COLO829 (cell line): ENCODE results near the gene NHLH2.

Experiments used
- DNase-seq: peaks from one replicate; pipeline ENCODE4 v3.0.0; 2012; ENCODE audit warnings: low spot score

Gene NHLH2

DNA sequence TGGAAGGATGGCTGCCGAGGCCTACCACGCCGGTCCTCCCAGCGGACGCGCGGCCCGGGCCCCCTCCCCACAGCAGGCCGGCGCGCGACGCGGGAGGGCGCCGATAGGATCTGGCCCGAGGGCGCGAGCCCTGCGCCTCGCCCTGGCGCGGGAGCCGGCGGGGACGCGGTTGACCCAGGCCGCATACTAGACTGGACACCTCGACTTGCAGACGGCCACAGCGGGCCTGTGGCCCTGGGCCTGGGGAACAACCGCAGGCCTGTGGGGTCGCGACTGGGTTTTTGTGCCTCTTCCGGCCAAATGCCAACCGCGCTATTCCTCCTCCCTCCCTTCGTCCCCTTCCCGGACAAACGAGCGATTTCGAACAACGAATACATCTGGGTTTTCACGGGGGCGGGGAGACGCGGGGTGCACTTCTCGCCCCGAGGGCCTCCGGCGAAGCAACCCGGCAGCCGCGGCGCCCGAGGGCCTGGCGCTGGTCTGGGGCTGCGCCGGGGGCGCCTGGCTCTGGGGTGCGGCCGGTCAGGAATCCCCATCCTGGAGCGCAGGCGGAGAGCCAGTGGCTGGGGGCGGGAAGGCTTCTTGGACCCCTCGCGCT is 2.4 kb downstream of the NHLH2 start:
- DNase-seq, result no peak

GRCh38 chr1:115837740-115838421 is 3.0 kb downstream of the NHLH2 start:
- no peak for DNase-seq

DNA sequence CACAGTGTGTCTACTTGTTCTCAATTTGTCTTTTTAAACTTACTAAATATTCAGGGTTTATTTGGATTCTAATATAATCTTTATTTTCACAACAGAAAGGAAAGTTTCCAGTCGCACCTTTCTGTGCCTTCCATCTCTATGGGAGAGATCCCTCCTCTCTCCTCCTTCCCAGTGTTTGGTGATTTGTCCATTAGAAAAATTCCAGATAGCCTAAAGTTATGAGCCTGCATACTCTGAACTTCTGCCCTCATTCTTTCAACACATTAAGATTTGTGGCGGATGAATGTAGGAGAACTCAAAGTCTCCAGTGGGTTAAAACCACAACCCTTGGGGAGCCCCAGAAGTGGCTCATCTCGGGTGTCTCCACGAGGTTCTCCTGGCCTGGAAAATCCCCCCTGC is 3.6 kb downstream of the NHLH2 start:
- no peak for DNase-seq

- DNase-seq, result no peak
Measured at GRCh38 chr1:115833856-115834255, 7.1 kb downstream of the NHLH2 start.

GRCh38 chr1:115832651-115833050 is 8.3 kb downstream of the NHLH2 start:
- DNase-seq, result no peak

GRCh38 chr1:115830963-115831362 is 10.0 kb downstream of the NHLH2 start:
- DNase-seq, result no peak

DNA sequence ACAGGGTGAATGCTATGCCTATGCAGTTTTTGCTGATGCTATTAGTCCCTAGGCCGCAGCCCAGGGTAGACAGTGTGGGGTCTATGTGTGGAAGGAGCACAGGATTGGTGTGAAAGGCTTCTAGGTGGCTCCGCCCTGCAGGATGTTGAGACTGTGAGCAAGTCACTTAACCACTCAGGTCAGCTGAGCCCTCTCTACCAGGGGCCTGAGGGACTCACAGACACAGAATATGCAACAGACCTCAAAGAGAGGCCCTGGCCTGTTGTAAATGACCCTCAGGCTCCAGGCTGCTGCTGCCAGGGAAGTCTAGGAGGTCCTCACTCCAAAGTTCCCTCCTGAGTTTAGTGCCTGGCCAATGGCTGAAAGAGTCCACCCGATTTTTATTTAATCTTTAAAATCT is 11.0 kb downstream of the NHLH2 start:
- no peak for DNase-seq

- DNase-seq, result no peak
Measured at GRCh38 chr1:115829023-115829674, 11.8 kb downstream of the NHLH2 start.

DNA sequence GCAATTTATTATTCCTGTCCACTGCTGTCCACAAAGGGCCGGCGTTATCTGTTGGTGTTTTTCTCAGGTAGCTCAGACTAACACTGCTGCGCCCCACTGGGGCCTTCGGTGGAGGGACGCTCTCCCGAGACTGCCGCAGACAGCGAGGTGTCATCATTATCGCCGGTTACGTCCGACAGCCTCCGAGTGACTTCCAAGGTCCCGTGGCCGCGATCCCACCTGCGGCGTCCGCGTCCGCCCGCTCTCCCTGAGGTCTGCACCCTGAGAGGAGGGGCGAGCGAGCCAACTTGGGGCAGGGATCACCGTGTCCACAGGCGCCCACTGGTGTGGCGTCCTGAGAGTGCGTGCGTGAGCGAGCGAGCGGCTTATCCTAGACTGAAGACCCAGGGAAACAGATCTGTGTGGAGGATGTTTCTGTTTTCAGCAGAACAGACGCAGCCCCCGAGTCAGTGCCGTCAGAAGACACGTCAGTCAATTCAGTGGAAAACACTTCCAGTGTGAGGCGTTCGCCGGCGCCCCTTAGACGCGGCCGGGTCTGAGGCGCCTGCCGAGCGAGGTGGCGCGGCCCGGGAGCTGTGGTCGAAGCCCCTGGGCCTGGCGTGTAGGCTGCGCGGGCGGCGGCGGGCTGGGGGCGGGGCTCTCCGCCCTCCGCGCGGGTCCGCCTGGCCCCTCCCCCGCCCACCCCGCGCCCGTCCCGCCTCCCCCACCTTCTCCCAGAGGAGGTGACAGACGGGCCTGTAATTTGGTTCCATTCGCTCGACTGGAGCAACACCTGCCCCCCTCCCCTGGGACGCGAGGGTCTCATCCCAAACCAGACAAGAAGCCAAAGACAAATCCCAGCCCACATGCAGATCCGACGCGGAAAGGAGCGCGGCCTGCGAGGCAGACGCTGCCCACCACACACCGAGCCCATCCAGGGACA is 12.6 kb downstream of the NHLH2 start:
- DNase-seq, result no peak

- no peak for DNase-seq
Measured at GRCh38 chr1:115827452-115828044, 13.4 kb downstream of the NHLH2 start.

- DNase-seq, result no peak
Measured at GRCh38 chr1:115826628-115827027, 14.3 kb downstream of the NHLH2 start.

DNA sequence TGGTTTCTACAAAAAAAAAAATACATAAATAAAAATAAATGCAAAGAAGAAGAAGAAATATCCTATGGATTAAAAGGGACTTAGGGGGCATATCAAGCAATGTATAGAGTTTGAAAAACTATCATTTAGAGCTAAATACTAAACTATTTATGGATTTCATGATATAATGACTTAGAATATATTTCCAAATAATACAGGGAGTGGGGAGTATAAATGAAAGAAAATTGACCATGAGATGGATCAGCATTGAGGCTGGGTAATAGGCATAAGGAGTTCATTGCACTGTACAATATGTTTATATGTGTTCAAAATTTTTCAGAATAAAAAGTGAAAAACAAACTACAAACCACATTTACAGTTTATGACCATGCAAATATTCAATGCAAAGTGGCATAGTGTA is 18.8 kb downstream of the NHLH2 start:
- DNase-seq, result no peak

GRCh38 chr1:115815694-115816093 is 25.2 kb downstream of the NHLH2 start:
- no peak for DNase-seq

DNA sequence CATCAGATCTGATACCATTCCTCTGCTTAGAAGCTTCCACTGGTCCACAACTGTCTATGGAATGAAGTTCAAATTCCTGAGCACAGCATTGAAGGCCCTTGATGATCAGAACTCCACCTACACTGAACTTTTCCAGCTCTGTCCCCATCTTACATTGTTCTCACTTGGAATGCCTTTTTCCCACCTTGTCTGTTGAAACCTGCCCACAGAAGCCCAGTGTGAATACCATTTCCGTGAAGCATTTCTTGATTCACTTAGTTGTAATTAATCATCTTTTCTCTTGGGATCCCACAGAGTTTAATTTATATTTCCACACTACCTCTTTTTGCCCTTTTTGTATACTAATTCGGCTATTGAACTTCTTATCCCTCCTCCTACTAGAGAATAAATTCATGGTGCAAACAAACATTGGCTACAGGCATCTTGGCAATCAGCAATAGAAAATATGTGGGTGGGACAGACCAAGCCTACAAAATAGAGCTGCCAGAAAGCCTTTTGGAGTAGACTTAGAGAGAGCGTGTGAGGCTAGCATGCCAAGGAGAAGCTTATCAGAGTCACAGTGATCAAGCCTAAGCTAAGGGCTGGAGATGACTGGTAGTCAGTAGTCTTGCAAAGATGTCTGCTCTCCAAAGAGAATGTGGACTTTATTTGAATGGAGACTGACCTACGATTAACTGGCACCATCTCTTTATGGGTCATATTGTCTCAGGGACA is 26.1 kb downstream of the NHLH2 start:
- DNase-seq, result no peak

- no peak for DNase-seq
Measured at GRCh38 chr1:115813727-115814126, 27.2 kb downstream of the NHLH2 start.

GRCh38 chr1:115811140-115811828 is 29.6 kb downstream of the NHLH2 start:
- DNase-seq, result no peak

DNA sequence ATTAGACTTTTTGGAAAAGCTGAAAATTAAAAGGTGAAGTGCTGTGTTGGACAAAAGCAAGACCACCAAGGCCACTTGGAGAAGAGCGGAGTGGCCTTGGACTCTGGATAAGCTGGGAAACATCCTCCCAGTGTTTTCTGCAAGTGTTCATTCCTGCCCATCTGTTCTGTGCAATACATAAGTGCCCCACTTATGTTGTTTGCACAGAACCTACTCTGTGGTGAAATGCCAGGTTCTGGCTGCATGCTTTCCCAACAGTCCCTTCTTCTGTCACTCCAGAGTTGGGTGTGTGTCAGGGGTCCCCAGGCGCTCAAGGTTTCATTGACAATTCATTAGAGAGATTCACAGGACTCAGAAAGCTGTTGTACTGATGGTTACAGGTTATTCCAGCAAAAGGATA is 30.3 kb downstream of the NHLH2 start:
- no peak for DNase-seq

DNA sequence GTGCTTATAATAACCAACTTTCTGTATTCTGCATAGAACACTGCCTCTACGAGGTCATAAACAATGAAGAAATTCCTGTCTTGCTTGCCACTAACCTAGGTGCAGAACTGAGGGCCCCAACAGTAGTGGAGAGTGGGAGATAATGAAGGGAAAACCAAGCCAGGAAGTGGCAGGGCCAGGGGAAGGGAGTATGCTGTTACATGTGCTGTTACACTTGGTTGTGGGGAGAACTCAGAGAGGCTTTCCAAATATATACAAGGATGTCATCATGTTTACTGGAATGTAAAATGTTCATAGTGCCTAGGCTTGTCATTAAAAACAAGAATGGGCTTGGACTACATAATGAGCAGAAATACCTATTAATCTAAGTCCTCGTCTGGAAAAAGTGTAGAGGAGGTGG is 31.1 kb downstream of the NHLH2 start:
- no peak for DNase-seq

- no peak for DNase-seq
Measured at GRCh38 chr1:115809076-115809475, 31.9 kb downstream of the NHLH2 start.

GRCh38 chr1:115807723-115808122 is 33.2 kb downstream of the NHLH2 start:
- peak; percentile 62 for DNase-seq

GRCh38 chr1:115805597-115805996 is 35.3 kb downstream of the NHLH2 start:
- no peak for DNase-seq
